IMR-90 (cell line): ENCODE measurements around the gene GDPD1.

Experiments
- POLR2A ChIP-seq: IDR thresholded peaks from 2 replicates; pipeline ENCODE4 v1.6.1; 2012; ENCODE audit warnings: mild to moderate bottlenecking, low read depth, low read length
- TF ChIP-seq, protein P1 (sequence below): conservative IDR thresholded peaks from 2 replicates; pipeline ENCODE4 v1.5.1; 2012; ENCODE audit warnings: mild to moderate bottlenecking, low read depth, low read length, improper control_type of control experiment

DNA sequence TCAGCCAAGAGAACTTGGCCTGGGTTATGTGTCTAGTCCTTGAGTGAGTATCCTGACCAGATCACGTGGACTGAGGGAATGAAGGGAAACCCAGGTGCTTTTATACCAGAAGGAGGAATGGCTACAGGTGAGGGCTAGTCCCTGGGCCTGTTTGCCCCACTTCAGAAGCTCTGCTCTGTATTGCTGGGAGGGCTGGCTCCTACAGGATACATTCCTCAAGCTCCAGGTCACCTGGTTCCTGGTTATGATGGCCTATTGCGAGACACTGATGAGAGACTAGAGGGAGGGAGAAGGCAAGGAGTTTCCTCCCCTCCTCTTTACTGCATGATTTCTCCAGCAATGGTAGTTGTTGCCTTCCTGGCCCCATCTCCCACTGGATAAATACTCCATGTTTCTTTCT lies 29.5 kb upstream of the GDPD1 start:
- no peak for TF ChIP-seq POLR2A
- TF ChIP-seq, protein P1, sequence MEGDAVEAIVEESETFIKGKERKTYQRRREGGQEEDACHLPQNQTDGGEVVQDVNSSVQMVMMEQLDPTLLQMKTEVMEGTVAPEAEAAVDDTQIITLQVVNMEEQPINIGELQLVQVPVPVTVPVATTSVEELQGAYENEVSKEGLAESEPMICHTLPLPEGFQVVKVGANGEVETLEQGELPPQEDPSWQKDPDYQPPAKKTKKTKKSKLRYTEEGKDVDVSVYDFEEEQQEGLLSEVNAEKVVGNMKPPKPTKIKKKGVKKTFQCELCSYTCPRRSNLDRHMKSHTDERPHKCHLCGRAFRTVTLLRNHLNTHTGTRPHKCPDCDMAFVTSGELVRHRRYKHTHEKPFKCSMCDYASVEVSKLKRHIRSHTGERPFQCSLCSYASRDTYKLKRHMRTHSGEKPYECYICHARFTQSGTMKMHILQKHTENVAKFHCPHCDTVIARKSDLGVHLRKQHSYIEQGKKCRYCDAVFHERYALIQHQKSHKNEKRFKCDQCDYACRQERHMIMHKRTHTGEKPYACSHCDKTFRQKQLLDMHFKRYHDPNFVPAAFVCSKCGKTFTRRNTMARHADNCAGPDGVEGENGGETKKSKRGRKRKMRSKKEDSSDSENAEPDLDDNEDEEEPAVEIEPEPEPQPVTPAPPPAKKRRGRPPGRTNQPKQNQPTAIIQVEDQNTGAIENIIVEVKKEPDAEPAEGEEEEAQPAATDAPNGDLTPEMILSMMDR, result no peak
